CD4-positive, alpha-beta T cell treated with Interleukin-15 for 4 hours (primary cell): ENCODE results near the gene BAG5.

Experiments used
- DNase-seq: peaks from one replicate; pipeline ENCODE4 v3.0.0-alpha.2; 2020; ENCODE audit warnings: low spot score

Gene BAG5

DNA sequence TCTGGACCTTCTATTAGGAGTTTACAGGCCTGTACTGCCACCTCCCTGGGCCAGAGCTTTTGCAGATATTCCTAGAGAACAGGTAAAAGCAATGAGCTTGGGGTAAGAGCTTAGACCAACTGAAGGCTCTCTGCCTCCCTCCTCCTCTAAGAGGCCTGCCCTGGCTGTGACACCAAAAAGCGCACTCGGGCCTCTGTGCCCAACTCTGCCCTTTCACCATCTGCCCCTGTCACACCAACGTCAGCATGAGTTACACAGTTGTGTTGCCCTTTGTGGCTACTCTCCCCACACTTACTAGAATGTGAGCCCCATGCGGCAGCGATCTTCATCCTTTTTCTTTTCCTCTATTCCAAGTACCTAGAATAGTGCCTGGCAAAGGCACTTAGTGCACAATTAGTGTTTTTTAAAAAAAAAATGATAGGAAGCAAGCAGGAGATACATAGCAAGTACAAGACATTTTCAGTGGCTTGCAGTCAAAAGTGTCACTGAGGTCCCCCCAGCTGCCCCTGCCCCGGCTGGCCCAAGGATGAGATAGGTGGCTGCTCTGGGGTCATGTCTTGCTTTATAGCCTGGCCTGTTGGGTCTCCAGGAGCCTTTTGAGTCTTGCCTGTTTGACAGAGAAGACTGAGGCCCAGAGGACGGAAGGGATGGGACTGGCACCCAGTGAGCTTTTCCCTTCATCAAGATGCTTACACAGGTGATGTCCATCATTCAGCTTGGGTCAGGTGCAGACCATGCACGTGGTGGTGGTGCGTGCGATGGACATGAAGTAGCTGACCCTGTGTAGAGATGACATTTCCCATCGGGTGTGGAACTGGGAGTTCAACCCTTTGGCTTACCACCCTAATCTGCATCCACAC is 52.4 kb downstream of the BAG5 start:
- no peak for DNase-seq

DNA sequence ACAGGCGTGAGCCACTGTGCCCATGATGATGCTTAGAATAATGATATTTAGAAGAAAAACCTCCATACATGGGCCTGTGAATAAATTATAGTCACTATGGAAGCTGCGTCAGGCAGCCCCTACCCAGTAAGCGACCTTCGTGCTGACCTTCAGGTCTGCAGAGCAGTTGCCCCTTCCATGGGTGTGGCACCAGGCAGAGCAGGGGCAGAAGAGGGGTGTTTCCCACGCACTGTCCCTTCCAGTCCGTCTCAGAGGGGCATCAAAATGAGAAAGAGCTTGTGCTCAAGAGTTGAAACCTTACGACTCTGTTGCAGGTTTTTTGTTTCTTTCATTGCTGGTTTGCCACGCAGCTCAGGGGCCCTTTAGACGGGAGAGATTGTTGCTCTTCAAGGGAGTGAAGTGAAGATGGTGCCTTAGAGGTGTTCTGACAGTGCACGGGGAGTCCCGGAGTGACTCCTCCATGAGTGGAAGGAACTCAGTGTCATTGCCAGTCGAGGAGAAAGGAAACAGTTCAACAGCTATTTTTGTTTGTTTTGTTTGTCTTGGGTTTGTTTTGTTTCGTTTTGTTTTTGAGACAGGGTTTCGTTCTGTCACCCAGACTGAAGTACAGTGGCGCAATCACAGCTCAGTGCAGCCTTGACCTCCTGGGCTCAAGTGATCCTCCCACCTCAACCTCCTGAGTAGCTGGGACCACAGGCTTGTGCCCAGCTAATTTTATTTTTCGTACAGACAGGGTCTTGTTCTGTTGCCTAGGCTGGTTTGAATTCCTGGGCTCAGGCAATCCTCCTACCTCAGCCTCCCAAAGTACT is 53.7 kb downstream of the BAG5 start:
- no peak for DNase-seq

DNA sequence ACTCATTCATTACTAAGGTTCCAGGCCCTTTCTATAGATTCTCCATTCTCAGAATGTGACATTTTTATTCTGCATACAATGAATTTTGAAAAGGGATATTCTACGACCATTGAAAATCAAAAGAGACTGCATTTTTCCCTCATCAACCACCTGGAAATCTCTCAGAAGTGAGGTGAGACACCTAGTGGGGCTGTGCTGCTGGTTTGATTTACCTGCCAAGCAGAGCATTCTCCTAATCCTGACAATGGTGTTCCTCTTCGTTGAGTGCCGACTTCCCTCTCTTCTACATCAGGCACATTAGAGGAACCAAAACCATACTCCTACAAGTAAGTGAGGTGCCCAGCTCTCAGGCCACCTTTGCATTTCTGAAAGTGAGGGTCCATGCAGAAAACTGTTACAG is 54.7 kb downstream of the BAG5 start:
- DNase-seq, result no peak
